ENCODE data around the gene DHX38. TPM values are rescaled to one million over a fixed set of nuclear protein-coding genes. Genes with fewer than 3 reads are reported as not detected.

Gene DHX38
- total RNA-seq: 10 to 100 TPM; 57.8 to 72.8 TPM

- peak within 1 kb of the TSS; percentile 97 for H3K4me3 ChIP-seq
- no peak for TF ChIP-seq CTCF (IDR thresholded peaks at IDR 0.05)
- H3K27ac ChIP-seq: peak within 1 kb of the TSS; percentile 79 to 86
- ATAC-seq (ENCODE audit: insufficient number of reproducible peaks, low FRiP score, low read depth) (peak; percentile 100), DNase-seq (ENCODE audit: low spot score) (peak; percentile 88)
- no peaks in the 10 kb centered on the region for H3K9me3 ChIP-seq
- H3K4me1 ChIP-seq (ENCODE audit: control insufficient read depth in 1 of 2, low read depth in 2 of 2): peaks cover 22 to 31% of the 10 kb centered on the region in 2 donors
- peaks cover 39% of the 10 kb centered on the region for H3K36me3 ChIP-seq
- no peaks in the 10 kb centered on the region for H3K27me3 ChIP-seq (replicated peaks; ENCODE audit: insufficient read depth)
Measured at GRCh38 chr16:72093448-72094265, at the start of gene DHX38, which contains the start of gene TXNL4B. Gene DHX38 (plus strand): TSS chr16:72093847. CDS start chr16:72096158, 2,311 bp downstream. Gene TXNL4B (minus strand): TSS chr16:72093620. CDS start chr16:72090749, 2,871 bp downstream.

GRCh38 chr16:72044296-72044695 is 49.4 kb upstream of the DHX38 start:
- Histone ChIP-seq H3K4me3 (no peak overlapping the region), H3K9me3 (no peaks in the 10 kb centered on the region), H3K4me1 (ENCODE audit: control insufficient read depth in 1 of 2, low read depth in 2 of 2) (no peaks in the 10 kb centered on the region), H3K27ac (no peak overlapping the region), H3K36me3 (peaks cover 10% of the 10 kb centered on the region), H3K27me3 (replicated peaks; ENCODE audit: insufficient read depth) (no peaks in the 10 kb centered on the region)
- no peak for TF ChIP-seq CTCF (IDR thresholded peaks at IDR 0.05)
- no peak for ATAC-seq (ENCODE audit: insufficient number of reproducible peaks, low FRiP score, low read depth)
- no peak for DNase-seq (ENCODE audit: low spot score)

- no peak for ATAC-seq (ENCODE audit: insufficient number of reproducible peaks, low FRiP score, low read depth)
- H3K27ac ChIP-seq: no peak overlapping the region
- no peaks in the 10 kb centered on the region for H3K27me3 ChIP-seq (replicated peaks; ENCODE audit: insufficient read depth)
Measured at GRCh38 chr16:72044825-72045359, 48.8 kb upstream of the DHX38 start.

GRCh38 chr16:72049110-72049509 is 44.5 kb upstream of the DHX38 start:
- Histone ChIP-seq H3K27ac (no peak overlapping the region), H3K27me3 (replicated peaks; ENCODE audit: insufficient read depth) (no peaks in the 10 kb centered on the region), H3K4me3 (no peak overlapping the region), H3K36me3 (no peaks in the 10 kb centered on the region), H3K4me1 (ENCODE audit: control insufficient read depth in 1 of 2, low read depth in 2 of 2) (no peaks in the 10 kb centered on the region), H3K9me3 (no peaks in the 10 kb centered on the region)
- ATAC-seq (ENCODE audit: insufficient number of reproducible peaks, low FRiP score, low read depth) (no peak), DNase-seq (ENCODE audit: low spot score) (no peak)
- TF ChIP-seq CTCF (IDR thresholded peaks at IDR 0.05): no peak

More at GRCh38 chr16:72044825-72045359, 48.8 kb upstream of the DHX38 start:
- DNase-seq (ENCODE audit: low spot score): no peak
- H3K4me3 ChIP-seq: no peak overlapping the region
- H3K36me3 ChIP-seq: peaks cover 10% of the 10 kb centered on the region
- no peaks in the 10 kb centered on the region for H3K9me3 ChIP-seq
- TF ChIP-seq CTCF (IDR thresholded peaks at IDR 0.05): no peak
- H3K4me1 ChIP-seq (ENCODE audit: control insufficient read depth in 1 of 2, low read depth in 2 of 2): no peaks in the 10 kb centered on the region

GRCh38 chr16:72050769-72051464 is 42.7 kb upstream of the DHX38 start:
- H3K27ac ChIP-seq: no peak overlapping the region
- H3K9me3 ChIP-seq: no peaks in the 10 kb centered on the region
- no peaks in the 10 kb centered on the region for H3K36me3 ChIP-seq
- no peak overlapping the region for H3K4me3 ChIP-seq
- TF ChIP-seq CTCF (IDR thresholded peaks at IDR 0.05): no peak
- no peaks in the 10 kb centered on the region for H3K27me3 ChIP-seq (replicated peaks; ENCODE audit: insufficient read depth)
- no peak for ATAC-seq (ENCODE audit: insufficient number of reproducible peaks, low FRiP score, low read depth)
- no peaks in the 10 kb centered on the region for H3K4me1 ChIP-seq (ENCODE audit: control insufficient read depth in 1 of 2, low read depth in 2 of 2)
- no peak for DNase-seq (ENCODE audit: low spot score)

All from thoracic aorta (tissue), 2 donors.